Measurements from ENCODE around the gene EPOP.

The EPOP gene

GRCh38 chr17:38705803-38706504, 31.2 kb upstream of the EPOP start:
- peak in 18 of 58 donors; percentile 18 to 47 (median 34) for DNase-seq

DNA sequence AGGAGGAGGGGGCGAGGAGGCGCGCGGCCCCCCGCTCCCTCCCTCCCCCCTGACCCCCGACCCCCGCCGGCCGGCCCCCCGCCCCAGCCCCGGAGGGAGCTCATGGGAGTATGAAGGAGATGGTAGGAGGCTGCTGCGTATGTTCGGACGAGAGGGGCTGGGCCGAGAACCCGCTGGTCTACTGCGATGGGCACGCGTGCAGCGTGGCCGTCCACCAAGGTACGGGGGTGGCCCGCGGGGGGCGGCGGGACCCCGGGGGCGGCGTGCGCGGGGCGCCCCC, 30.7 kb upstream of the EPOP start:
- peak in 3 of 58 donors; percentile 43 to 60 (median 49) for DNase-seq

DNA sequence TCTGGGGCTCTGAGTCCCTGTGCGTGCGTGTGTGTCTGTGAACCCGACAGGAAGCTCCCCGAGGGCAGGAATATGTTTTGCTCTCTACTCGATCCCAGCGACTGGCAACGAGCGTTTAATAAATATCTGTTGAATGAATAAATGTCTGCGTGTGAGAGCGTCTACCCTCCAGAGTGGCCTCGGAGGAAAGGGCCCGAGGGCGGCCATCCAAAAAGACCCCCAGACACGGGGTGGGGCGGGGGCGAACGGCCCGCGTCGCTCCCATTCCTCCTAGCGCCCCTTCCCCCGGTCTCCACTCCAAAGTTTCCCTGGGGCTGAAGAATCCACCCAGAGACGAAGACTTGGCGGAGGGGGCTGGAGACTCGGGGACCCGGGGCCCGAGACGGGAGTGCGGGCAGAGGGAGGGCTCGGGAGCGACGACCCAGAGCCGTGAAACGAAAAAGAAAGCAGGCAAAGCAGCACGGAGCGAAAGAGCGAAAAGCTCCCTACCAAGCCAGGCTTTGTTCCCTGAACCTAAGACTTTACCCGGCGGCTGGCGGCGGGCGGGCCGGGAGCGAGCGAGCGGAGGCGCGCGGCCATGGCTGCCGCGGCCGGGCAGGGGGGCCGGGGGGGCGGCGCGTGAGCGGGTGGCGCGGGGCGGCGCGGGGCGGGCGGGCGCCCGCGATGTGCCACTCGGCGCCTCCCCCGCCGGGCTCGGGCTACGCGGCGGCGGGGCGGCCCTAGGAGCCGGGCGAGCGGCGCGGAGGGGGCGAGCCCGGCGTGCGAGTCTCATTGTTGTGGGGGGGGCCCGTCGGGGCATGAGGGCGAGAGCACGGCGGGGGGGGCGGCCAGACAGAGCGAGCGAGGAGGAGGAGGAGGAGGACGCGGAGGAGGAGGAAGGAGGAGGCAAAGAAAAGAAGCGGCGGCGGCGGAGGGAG, 30.1 kb upstream of the EPOP start, which contains the start of gene MLLT6:
Gene MLLT6 (plus strand): TSS at position 668 of the 917 bp plus-strand sequence. CDS start 360 bp downstream, outside the sequence.
- peak in 57 of 58 donors; percentile 20 to 84 (median 71) for DNase-seq

DNA sequence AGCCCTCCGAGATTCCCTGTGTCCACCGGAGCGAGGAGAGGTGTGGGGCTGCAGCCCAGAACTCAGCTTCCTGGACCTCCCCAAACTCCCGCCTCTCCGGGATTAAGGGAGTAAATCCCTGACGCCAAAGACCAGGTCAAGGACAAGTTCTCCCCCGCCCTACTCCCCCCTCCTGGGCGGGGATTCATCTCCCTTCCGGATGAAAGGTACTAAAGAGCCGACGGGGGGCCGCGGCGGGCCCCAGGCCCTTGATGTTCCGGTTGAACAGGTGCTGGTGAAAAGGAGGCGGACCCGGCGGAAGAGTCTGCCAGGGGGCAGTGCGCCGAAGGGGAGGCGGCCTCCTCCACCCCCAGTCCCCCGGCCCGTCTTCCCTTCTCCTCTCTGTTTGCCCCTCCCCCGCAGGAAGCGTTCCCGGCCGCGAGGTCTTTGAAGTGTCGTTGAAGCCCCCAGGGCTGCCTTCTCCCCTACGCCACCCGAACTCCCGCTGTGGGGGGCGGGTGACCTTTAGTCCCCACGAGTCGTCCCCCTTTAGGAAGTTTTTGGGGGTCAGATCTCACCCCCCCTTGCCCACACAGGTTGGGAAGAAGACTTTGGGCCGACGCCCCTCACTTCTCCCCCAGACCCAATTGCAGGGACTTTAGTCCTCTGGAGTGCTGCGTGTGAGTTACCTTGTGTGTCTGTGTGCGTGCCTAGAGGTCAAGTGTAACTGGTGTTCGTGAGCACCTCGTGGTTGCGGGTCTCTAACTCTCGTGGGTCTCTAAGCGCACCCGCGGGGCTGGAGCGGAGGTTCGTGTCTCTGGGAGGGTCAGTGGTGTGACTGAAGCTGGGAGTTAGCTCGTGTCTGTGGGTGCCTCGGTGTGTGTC, 29.2 kb upstream of the EPOP start:
- peak in 14 of 58 donors; percentile 11 to 47 (median 20) for DNase-seq

- DNase-seq: peak in 2 of 58 donors; percentile 32 to 50
Measured at GRCh38 chr17:38702916-38703741, 28.4 kb upstream of the EPOP start.

- peak in 56 of 58 donors; percentile 30 to 88 (median 72) for DNase-seq
Measured at GRCh38 chr17:38702166-38702915, 27.6 kb upstream of the EPOP start.

DNA sequence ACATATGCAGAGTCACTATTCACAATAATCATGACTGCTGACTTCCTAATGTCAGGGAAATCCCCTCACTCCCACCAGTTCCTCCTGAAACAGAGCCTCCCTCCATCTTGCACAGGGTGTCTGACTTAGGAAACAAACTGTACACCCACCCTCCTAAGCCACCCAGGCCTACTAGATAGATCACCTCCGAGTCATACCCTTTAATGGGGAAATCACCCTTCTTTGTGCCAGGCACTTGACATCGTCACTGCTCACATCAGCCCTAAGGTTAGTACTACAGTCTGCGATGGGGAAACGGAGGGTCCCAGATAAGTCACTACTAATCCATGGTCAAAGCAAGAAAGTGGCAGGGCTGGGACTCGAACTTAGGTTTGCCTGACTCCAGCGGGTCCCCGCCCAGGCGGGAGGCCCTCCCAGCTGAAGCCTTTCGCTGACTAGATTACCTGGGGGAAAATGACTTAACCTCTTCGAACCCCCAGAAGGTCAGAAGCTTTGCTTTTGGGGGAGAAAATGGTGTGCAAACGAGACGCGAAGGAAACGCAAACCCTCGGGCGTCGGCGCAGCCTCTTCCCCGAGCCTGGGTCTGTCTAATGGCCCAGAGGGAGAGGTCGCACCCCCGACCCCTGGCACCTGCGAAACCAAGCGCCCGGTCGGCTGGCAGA, 26.9 kb upstream of the EPOP start:
- DNase-seq: peak in 9 of 58 donors; percentile 21 to 71 (median 58)

- DNase-seq: no peak
Measured at GRCh38 chr17:38698760-38699159, 24.0 kb upstream of the EPOP start.

DNA sequence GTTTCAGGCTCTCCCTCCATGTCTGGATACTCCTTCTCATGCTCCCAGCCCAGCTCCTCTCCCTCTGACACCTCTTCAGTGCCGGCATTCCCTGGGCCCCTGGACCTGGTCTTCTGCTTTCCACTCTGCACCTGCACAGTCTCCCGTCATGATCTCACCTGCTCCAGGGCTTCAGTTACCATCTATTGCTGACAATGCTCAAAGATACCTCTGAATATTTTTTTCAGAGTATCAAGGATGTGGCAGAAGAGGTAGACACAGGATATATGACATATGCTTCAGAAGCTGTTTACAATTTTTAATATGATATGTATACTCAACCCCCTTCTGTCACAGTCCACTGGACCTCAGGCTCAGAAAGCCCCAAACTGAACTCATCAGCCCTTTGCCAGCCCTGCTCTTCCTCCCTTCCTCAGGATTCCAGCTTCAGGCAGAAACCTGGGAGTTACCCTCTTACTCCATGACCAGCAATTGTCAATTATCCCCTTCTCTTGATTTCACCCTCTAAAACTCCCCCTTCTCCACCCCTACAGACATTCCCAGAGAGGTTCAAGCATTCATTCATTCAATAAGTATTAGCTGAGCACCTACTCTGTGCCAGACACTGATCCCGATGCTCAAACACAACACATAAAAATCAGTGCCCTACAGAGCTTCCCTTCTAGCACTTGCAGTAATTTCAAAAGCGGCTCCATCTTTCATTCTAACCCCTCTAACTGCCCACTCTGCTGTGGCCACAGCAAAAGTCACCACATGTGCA, 22.5 kb upstream of the EPOP start:
- no peak for DNase-seq

- peak in 39 of 58 donors; percentile 8 to 67 (median 35) for DNase-seq
Measured at GRCh38 chr17:38693700-38694329, 19.1 kb upstream of the EPOP start.

DNA sequence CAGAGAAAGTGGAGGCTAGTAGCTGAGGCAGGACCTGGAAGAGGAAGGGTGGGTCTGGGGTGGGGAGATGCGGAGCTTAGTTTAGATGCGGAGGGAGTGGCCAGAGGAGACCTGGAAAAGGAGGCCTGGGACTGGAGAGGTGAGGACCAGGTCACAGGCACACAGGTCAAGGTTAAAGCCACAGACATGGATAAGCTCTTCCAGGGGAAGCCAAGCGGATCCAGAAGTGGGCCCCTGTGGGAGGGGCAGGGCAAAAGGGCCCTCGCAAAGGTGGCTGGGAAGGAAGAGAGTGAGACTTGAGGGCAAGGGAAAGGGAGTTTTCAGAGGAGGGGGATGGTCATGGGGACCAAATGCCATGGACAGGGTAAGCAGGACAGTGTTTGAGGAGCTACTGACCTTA, 16.4 kb upstream of the EPOP start:
- DNase-seq: no peak

DNA sequence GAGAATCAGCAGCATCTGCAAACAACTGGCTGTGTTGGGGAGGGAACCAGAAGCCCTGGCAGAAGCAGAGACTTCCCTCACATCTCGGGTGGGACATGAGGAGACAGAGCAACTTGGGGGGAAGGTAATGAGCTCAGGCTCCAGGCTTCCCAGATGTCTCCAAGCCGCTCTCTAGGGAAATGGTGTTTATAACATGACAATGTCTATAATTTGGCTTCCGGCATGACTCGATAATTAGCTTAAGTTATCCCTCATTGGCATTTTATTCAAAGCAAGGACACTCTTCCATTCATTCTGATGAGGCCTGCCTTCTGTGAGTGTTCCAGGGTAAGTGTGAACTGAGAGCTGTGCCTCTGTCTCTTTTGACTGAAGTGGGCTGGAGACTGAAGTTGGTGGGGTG, 15.6 kb upstream of the EPOP start:
- no peak for DNase-seq

- DNase-seq: peak in 2 of 58 donors; percentile 6 to 29
Measured at GRCh38 chr17:38687286-38687685, 12.5 kb upstream of the EPOP start.

DNA sequence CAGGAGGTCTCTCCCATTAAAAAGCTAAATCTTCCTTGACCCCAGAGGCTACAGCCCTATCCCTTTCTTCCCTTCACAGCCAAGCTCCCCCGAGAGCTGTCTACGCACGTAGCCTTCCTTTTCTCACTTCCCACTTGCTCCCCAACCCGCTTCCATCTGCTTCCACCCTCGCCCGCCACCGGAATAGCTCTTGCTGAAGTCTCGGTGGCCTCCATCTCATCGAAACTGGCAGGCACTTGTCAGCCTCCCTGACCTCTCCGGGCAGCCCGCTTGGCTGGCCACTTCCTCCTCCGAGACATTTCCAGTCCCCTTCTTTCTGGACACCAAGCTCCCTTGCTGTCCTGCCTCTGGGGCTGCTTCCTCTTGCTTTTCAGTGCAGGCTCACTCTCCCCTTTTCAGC, 10.7 kb upstream of the EPOP start:
- DNase-seq: peak in 39 of 58 donors; percentile 10 to 68 (median 37)

DNA sequence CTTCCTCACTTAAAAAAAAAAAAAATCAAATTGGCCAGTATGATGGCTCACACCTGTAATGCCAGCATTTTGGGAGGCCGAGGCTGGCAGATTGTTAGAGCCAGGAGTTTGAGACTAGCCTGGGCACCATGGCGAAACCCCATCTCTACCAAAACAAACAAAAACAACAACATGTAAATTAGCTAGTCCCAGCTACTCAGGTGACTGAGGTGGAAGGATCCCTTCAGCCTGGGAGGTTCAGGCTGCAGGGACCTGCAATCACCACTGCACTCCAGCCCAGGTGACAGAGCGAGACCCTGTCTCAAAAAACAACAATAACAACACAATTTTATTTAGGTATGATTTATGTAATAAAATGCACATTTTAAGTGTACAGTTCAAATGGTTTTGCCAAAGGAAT, 6.3 kb upstream of the EPOP start:
- no peak for DNase-seq

DNA sequence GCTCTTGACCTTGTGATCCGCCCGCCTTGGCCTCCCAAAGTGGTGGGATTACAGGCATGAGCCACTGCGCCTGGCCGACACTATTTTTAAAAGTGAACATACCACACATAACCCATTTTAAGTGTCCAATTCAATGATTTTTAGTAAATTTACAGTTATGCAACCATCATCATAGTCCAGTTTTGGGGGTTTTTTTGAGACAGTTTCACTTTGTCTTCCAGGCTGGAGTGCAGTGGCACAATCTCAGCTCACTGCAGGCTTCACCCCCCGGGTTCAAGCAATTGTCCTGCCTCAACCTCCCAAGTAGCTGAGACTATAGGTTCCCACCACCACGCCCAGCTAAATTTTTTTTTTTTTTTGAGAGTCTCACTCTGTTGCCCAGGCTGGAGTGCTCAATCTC, 3.1 kb upstream of the EPOP start:
- no peak for DNase-seq

GRCh38 chr17:38676706-38677504, 2.1 kb upstream of the EPOP start:
- DNase-seq: peak in 57 of 58 donors; percentile 25 to 88 (median 73)
